ENCODE measurements around the gene PTPRJ. TPM values are rescaled to one million over a fixed set of nuclear protein-coding genes. Genes with fewer than 3 reads are reported as not detected.

Gene PTPRJ
- total RNA-seq, 1 donor from 2014 or later: 5.9 TPM

DNA sequence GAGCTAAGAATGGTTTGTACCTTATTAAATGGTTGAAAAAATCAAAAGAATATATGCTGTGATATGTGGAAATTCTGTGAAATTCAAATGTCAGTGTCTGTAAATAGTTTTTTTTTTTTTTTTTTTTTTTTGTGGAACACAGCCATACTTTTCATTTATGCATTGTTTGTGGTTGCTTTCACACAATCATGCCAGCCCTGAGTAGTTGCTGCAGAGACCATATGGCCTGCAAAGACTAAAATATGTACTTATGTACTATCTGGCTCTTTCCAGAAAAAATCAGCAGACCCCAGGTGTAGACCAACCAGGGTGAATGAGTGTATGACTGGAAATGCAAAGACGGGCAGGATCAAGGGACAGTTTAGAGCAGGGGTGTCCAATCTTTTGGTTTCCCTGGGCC lies 98.3 kb downstream of the PTPRJ start:
- no peak for TF ChIP-seq CTCF (IDR thresholded peaks at IDR 0.05)
- Histone ChIP-seq H3K4me3 (no peak overlapping the region), H3K4me1 (peaks cover 0 to 15% of the 10 kb centered on the region in 2 donors), H3K27me3 (no peaks in the 10 kb centered on the region), H3K9me3 (no peaks in the 10 kb centered on the region), H3K36me3 (no peaks in the 10 kb centered on the region), H3K27ac (no peak overlapping the region)
- DNase-seq (ENCODE audit: low spot score in 2 of 2): no peak
- intact Hi-C loops (cut with DNase I): no loop called here

DNA sequence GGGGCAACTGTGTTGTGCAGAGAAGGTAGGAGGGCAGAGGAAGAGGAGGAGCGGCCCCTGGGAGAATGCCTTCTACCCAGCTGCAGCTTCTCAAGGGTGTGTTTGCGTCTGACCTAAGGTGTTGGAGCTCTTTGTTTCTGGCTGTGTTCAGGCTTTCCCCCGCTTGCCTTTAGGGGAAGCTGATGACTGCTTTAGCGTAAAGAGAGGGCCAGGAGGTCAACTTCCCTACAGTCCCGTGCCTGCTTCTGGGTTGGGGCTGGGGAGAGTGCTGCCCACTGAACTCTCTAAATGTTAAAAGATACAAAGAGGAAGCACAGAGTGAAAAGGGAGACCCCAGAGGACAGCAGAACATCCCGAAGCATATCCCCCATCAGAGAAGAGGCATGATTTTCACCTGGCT lies 99.2 kb downstream of the PTPRJ start:
- intact Hi-C loops (cut with DNase I): no loop called here
- Histone ChIP-seq H3K9me3 (no peaks in the 10 kb centered on the region), H3K27me3 (no peaks in the 10 kb centered on the region), H3K4me1 (peaks cover 0 to 15% of the 10 kb centered on the region in 2 donors), H3K27ac (no peak overlapping the region), H3K36me3 (no peaks in the 10 kb centered on the region), H3K4me3 (no peak overlapping the region)
- DNase-seq (ENCODE audit: low spot score in 2 of 2): no peak
- TF ChIP-seq CTCF (IDR thresholded peaks at IDR 0.05): no peak

GRCh38 chr11:48080301-48080861 lies 100.0 kb downstream of the PTPRJ start:
- no peaks in the 10 kb centered on the region for H3K27me3 ChIP-seq
- intact Hi-C loops (cut with DNase I): loop anchor here (2.0 to 10.0 kb wide), 4 partner anchors 18 to 316 kb away; partner anchors contain the start of genes FNBP4 and PTPRJ
- DNase-seq (ENCODE audit: low spot score in 2 of 2): no peak
- peaks cover 0 to 15% of the 10 kb centered on the region in 2 donors for H3K4me1 ChIP-seq
- H3K27ac ChIP-seq: peak overlapping the region; percentile 64 to 78
- no peaks in the 10 kb centered on the region for H3K36me3 ChIP-seq
- TF ChIP-seq CTCF (IDR thresholded peaks at IDR 0.05): no peak
- no peak overlapping the region for H3K4me3 ChIP-seq
- H3K9me3 ChIP-seq: no peaks in the 10 kb centered on the region

DNA sequence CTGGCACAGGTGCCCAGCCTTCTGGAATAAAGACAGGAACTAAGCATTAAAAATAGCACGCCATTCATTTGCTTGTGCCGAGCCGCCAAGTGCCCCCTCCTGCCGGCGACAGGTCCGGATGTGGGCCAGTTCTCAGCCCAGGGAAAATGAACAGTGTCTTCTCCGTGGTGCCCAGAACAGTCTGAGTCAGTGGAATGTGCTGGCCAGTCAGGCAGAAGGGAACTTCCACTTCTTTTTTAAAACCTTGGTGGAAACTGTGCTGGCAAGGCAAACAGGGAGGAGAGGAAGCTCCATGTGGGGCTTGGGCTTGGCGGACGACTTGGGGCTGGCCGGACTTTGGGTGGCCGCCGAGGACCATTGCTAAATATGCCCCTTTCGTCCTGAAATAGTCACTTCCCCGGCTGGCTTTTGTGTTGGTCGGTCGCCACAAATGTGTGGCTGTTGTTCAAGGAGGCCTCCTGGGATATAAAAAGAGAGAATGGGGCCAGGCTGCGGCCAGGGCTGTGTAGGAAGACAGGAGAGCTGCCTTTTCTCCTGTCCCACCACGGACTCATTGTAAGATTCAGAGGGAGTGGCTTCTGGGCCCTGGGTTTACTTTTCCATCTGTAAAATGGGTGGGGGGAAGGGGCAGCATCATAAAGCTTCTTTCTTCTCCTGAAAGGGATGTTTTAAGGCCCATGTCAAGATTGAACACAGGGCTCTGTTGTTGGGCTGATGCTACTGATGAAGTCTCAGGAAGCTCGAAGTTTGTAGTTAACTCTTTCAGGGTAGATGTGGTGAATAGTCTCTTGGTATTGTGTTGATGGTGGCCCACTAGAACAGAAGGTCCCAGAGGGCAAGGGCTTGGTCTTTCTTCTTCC lies 101.0 kb downstream of the PTPRJ start:
- TF ChIP-seq CTCF (IDR thresholded peaks at IDR 0.05): no peak
- DNase-seq (ENCODE audit: low spot score in 2 of 2): peak; percentile 74 to 95
- intact Hi-C loops (cut with DNase I): loop anchor here (1.0 to 10.0 kb wide), 5 partner anchors 19 to 317 kb away; partner anchors contain the start of genes FNBP4, NUP160 and PTPRJ

GRCh38 chr11:48082771-48083170 lies 102.4 kb downstream of the PTPRJ start:
- H3K4me3 ChIP-seq: no peak overlapping the region
- no peak overlapping the region for H3K27ac ChIP-seq
- intact Hi-C loops (cut with DNase I): loop anchor here (5.0 to 10.0 kb wide), 2 partner anchors 75 to 318 kb away; partner anchors contain the start of gene FNBP4
- no peak for TF ChIP-seq CTCF (IDR thresholded peaks at IDR 0.05)
- peaks cover 0 to 15% of the 10 kb centered on the region in 2 donors for H3K4me1 ChIP-seq
- no peaks in the 10 kb centered on the region for H3K9me3 ChIP-seq
- no peaks in the 10 kb centered on the region for H3K36me3 ChIP-seq
- no peaks in the 10 kb centered on the region for H3K27me3 ChIP-seq
- DNase-seq (ENCODE audit: low spot score in 2 of 2): no peak

More for the DNA sequence above, 101.0 kb downstream of the PTPRJ start:
- H3K27ac ChIP-seq: peak overlapping the region; percentile 64 to 78
- H3K27me3 ChIP-seq: no peaks in the 10 kb centered on the region
- no peak overlapping the region for H3K4me3 ChIP-seq
- H3K36me3 ChIP-seq: no peaks in the 10 kb centered on the region
- H3K4me1 ChIP-seq: peaks cover 0 to 15% of the 10 kb centered on the region in 2 donors
- H3K9me3 ChIP-seq: no peaks in the 10 kb centered on the region

Measured in ascending aorta (tissue), 2 donors.